GM19351 (cell line): ENCODE measurements around the gene NAALAD2.
"Not testable (repeated sequence)": the region's sequence is repeated elsewhere in the genome, so short reads cannot be mapped to it uniquely, and the experiment has no call there.

Experiments
- ATAC-seq: cut with Tn5 transposase; IDR thresholded peaks from one replicate; pipeline ENCODE4 v1.9.1; 2021; ENCODE audit warnings: mild to moderate bottlenecking, moderate library complexity; ENCODE audit not compliant: unreplicated experiment

The NAALAD2 gene

DNA sequence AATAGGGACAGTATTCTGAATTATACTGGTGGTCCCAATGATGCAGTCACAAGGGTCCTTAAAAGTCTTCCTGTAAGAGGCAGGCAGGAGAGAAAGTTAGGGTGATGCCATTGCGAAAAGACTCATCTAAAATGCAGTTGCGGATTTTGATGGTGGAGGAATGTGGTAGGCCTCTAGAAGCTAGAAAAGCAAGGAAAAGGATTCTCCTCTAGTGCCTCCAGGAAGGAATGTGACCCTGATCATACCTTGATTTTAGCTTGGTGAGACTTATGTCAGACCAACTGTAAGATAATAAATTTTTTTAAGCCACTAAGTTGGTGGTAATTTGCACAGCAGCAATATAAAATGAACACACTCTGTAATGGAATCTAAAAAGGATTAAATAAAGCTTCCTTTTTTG lies 54.5 kb downstream of the NAALAD2 start:
- ATAC-seq, result no peak

DNA sequence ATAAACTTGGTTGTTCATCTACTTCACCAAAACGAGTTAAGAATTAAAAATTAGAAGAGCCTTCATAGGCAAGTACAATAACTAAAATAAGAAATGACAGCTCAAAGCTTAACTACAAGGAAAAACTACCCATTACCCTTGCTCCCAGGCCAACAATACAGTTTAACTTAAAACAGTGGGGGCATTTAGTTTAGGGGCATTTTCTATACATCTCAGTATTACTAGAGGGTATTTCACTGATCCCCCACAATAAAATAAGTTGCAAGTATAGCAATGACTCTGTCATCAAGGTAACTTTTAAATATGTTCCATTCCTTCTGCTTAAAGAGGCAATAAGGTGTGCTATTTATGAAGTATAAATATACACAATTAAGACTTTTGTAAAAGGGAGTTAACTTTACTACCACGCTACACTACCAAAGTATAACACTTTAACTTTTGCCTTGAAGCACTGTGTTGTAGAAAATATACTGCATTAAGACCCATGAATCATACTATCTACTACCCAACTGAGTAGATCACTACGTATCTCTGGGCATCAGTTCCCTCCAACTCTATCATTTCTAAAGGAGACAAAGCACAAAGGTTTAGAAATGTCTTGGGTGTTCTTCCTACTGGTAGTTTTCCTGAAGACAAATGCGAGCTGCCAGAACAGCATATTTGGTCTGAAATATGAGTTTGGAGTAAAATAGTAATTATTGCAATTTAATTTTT lies 58.6 kb downstream of the NAALAD2 start:
- no peak for ATAC-seq

DNA sequence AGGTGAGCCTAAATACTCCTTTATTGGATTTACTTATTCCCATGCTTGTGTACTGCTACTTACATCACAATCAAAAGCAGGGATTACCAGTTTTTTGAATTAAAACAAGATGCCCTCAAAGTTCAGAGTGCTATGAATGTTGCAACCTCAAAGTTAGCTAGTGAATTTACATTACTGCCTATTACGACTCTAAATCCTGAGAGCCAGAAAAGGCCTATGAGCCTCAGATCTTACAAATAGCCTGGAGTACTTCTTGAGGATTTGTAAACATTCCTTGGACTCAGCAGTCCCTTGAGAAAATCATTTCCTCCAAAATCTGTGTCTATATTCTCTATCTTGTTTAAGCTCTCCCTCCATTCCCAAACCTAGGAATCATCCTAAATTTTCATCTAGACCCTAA lies 62.9 kb downstream of the NAALAD2 start:
- ATAC-seq, result no peak

DNA sequence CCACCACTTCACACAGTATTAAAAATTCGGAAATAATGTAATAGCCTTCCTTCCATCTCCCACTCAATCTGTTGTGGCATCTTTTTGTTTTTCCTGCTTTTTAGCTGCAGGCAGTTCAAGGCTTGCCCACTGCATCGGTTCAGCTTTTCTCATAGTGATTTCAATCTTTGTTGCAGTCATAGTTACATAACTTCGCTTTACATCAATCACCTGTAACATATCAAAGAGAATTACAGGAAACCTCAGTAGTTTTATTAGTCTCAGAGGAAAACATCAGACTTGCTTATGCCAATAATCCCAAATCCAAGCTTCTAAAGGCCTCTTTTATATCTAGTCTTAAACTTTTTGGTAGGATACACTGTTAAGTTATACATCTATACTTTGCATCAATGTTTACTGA lies 67.9 kb downstream of the NAALAD2 start:
- no peak for ATAC-seq

DNA sequence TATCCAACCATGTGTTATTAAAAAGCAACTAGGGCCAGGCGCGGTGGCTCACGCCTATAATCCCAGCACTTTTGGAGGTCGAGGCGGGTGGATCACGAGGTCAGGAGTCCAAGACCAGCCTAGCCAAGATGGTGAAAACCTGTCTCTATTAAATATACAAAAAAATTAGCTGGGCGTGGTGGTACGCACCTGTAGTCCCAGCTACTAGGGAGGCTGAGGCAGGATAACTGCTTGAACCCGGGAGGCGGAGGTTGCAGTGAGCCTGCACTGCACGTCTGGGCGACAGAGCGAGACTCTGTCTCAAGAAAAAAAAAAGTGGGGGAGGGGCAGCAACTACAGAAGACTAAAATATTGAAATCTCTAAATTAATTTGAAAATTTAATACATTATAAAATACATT lies 69.9 kb downstream of the NAALAD2 start:
- no peak for ATAC-seq

DNA sequence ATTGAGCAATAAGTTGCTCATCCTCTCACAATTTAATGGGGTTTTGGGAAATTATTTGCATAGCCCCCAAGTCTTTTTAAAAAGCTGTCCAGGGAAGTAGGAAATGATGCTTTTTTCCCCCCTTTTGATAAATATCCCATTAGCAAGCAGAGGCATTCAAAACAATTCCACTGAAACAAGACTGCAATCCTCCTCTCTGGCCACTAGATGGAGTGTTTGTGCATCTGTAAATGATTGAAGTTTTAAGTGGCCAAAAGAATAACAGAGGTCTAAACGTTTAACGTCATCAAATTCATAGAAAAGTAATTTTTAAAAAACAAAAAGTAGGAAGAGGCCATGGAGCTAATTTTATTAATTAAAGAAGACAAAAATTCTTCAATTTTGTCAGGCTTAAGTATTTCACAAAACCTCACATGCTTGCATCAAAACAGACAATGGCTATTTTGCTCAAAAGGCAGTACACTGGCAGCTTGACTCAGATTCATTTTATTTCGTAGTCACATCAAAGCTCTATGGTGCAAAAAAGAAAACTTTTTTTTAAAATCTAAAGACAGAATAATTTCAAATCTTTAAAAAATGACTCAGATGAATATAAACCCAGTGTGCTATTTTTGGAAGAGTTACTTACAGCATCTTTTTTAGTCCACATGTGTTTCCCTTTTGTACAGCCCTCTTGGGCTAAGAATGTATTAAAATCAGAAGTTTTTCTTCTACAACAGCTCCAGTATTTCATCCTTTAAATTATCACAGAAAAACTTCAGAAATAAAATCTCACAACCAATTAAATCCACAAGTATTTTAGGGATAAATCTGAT lies 70.6 kb downstream of the NAALAD2 start:
- peak; percentile 86 for ATAC-seq

DNA sequence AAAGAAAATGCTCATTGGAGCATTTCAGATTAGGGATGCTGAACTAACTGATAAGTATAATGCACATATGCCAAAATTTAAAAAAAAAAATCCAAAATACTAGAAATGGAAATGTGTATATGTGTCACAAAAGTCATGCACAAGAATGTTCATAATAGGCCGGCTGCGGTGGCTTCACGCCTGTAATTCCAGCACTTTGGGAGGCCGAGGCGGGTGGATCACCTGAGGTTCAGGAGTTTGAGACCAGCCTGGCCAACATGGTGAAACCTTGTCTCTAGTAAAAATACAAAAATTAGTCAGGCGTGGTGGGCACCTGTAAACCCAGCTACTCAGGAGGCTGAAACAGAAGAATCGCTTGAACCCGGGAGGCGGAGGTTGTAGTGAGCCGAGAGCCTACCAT lies 73.5 kb downstream of the NAALAD2 start:
- ATAC-seq, result not testable (repeated sequence)

DNA sequence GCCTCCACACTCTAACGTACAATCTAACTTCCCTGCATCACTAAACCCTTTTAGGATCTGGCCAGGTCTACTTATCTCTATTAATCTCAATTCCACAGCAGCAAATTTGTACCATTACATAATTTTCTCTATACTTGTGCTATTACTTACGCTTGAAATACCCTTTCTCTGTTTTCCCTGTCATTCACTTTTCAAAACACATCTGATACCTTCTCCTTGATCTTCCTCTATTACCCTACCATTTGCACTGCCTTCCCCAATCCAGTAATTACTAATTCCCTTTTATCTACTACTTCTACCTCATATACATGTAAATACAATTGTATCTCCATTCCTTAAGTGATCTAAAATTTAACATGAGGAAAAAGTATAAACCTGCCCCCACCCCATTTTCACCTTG lies 74.4 kb downstream of the NAALAD2 start:
- ATAC-seq, result no peak

DNA sequence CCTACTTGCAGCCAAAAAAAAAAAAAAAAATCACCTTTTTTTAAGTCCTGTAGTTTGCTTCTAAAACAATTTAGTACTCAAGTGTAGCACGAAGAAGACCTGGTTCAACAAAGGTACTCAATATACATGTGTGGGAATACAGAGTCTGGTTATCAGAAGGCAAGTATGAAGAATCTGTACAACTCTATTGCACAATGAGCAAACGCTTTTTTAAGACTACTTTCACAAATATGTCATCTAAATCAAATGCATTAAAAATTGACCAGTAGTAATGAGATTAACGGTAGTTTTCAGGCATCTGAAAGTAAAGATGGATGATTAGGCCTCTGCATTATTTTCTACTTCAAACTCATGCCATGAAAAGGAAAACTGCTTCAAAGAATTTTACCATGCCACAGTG lies 78.9 kb downstream of the NAALAD2 start:
- ATAC-seq, result no peak

DNA sequence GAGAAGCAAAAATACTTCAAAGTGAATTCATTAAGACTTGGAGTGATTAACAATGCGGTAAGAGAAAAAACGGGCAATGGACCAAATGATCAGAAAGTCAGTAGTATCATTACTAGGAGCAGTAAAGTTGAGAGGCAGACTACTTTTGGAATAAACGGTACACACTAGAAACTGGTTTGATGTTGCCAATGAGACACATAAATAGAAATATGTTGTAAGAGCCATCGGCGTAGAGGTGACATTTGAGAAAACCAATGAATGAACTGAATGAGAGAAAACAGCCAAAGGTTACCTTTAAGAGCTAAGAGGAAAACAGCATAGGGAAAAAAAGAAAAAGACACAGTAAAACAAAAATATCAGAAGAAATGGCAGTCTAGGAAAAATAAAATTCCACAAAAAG lies 82.1 kb downstream of the NAALAD2 start:
- no peak for ATAC-seq

DNA sequence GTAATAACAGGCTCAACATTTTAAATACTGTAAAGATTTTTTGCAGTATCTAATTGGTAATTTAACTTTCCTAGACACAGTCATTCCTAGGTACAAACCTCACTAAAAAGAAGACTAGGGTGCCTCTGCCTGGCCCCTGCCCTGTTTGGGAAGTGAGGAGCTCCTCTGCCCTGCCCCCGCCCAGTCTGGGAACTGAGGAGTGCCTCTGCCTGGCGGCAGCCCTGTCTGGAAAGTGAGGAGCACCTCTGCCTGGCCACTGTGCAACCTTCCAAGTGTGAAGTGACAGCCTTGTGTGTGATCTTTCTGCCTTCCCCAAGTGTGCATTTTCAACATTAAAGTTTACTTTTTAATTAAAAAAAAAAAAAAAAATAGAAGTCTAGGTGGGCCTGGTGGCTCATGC lies 84.1 kb downstream of the NAALAD2 start:
- no peak for ATAC-seq

DNA sequence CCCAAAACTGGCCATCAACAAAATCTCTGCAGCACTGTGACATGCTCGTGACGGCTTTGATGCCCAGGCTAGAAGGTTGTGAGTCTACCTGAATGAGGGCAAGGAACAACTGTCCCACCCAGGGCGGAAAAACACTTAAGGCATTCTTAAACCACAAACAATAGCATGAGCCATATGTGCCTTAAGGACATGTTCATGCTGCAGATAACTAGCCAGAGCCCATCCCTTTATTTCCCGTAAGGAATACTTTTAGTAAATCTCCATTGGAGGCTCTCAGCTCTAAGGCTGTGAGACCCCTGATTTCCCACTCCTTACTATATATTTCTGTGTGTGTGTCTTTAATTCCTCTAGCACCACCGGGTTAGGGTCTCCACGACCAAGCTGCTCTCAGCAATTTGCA lies 85.0 kb downstream of the NAALAD2 start:
- ATAC-seq, result no peak

DNA sequence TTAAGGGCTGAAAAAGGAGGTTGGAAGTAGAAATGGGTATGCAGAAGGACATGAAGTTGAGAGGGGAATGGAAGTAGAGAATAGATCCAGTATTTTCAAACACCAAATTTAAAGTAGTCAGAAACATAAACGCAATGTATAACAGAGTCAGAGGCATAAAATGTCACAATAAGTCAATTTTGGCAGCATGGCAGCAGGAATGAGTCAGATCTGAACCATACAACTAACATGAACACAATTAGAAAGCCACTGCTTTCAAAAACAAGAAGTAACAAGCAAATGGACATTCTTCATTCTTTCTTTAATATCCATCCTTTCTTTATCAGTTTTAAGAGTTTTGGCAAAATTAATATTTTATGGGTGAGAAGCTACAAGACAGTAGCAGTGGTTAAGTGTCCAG lies 85.9 kb downstream of the NAALAD2 start:
- peak; percentile 28 for ATAC-seq

DNA sequence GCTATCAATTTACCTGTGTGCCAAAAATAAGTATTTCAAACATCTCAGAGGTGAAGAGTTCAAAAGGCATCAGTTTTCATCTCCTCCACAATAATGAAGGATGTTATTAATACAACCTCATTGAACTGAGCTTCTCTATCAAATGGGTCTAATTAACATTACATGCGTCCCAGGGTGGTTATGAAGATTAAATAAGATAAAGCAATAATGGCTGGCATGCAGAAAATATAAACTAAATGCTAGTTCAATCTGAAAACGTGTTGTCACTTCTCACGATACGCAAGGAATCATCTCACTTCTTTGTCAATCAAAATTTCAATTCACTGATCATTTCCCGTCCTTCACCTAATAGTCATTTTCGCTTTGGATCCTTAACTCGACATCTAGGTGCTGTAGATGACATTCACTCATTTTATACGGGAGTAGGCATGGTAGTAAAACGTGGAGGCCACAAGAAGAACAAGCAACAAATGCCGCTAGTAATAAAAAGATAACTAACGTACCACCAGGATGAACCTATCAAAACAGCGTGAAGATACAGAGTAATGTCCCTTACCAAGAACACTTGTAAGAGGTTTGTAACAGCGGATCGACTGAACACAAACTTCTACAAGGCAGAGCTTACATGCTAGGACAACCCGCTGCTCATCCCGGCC lies 87.5 kb downstream of the NAALAD2 start:
- ATAC-seq, result no peak

DNA sequence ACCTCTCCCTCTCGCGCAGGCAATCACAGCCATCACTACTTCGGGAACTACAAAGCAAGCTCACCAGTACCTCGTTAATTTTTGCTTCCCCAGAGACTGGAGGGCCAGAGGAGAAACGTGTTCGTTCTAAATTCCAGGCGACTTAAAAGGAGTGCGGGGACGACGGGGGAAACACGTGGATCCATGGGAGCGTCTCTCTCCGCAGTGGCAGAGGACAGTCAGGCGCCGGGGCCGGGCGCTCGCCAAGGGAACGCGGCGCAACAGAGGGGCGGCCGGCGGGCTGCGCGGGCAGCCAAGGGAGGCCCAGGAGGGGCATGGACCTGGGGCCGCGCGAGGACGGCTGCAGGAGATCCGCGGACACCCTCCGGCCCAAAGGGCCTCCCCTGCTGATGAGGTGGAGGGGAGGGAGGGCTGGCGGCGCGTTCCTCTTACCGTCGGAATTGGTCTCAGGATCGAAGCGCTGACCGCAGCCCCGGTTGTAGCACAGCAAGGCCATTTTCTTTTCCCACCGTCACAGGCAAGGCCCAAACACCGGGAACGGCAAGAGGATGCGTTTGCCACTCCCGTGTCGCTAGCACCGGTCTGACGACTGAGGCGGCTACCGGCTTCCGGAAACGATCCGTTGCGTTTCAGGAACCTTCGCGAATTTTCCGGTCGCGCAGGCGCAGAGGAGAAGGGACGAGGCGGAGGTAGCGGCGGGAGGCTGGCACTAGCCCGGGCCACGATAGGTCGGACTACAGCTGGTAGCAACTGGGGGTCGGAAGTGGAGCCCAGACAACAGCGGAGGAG lies 88.2 kb downstream of the NAALAD2 start, which contains the start of gene CHORDC1:
CHORDC1 (minus strand) TSS at position 591 of the 789 bp plus-strand sequence; CDS start at position 496, 95 bp downstream.
- peak; percentile 79 for ATAC-seq

DNA sequence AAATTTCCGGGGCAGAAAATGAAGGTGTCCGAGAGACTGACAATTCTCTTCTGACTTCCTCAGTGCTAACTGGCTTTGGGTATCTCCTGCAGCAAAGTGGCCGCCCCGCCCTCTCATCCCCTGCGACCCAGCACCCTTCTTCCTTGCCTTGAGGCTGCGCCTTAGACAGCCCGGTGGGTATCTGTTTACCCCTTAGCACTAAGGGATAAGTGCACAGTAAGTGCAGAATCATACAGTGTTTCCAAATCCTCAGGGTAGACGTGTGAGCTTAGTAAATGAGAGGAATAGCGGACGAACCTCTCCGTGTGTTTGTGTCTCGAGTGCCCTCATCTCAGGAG lies 88.8 kb downstream of the NAALAD2 start:
- peak; percentile 40 for ATAC-seq

DNA sequence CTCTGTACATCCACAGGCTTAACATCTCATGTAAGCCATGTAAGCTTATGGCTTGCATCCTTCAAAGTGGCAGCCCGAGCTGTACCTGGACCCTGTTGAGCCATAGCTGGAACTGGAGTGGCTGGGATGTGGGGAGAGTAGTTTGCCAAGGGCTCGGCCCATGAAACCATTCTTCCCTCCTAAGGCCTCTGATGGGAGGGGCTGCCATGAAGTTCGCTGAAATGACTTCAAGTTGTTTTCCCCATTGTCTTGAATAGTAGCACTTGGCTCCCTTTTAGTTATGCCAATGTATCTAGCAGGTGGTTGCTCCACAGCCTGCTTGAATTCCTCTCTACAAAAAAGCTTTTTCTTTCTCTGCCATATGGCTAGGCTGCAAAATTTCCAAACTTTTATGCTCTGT lies 93.6 kb downstream of the NAALAD2 start:
- ATAC-seq, result no peak

DNA sequence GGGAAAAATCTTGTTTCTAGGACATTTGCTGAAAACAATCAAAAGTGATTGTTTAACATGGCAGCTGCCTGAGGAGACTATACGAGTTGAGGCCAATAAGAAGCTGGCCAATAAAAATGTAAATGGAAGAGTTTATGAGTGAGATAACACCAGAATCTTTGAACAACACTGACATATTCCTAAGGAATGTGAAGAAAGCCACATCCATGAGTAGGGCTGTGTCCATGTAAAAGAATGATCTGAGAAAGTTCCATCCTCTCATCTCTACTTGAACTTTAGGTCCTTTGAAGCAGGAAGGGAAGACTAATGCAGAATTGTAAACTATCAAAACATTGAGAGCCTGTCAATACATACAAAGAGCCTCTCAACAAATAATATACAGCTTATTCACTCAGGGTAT lies 95.3 kb downstream of the NAALAD2 start:
- no peak for ATAC-seq

DNA sequence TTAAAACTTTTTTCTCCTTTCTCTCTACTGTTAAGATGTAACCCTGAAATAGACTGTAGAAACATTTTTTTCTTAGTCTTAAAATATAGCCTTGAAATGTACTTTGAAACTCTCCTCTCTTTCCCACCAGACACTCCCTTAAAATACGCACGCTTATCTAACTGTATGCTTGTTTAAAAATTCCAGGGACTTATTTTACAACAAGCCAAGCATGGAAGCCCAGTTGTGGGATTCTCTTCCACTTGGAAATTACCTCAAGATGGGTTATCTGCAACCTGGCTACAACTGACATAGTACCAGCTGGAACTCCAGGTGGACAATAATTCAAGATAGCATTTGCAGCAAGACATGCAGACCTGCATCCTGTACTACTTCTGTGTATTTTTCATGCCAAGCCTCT lies 100.5 kb downstream of the NAALAD2 start:
- ATAC-seq, result no peak

DNA sequence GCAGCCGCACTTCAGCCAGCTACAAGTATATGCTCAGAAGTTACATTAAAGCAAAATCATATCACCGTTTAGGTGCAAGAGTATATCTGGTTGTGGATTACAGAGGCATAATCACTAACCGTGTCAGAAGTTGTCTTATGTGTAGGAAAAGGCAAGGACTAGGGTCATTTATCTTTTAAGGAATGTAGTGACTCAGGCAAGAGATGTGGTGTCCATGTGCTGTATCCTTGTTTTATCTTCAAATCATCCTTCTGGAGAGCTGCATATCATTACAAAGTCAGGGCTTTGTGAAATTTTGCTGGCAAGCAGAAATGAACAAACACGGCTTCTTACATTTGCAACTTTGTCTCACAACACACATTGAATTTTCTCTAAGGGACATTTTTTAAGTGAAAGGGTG lies 101.1 kb downstream of the NAALAD2 start:
- no peak for ATAC-seq

DNA sequence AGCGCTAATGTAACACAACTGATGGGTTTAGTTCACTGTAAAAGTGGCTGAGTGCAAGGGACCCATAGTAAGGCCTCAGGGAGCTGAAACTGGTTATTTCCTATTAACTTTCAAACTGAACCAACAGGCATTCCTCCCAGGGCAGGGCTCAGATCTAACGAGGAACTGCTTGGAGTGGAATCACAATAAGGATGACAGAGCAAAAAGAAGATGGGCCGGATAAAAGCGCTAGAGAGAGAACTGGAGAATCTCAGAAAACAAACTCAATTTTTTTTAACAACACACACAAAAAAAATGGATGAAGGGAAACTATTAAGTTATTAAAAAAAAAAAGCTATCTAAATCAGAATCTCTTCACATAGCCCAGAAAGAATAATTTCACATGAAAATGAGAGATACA lies 102.5 kb downstream of the NAALAD2 start:
- no peak for ATAC-seq
